Cardiac muscle cell (in vitro differentiated cells and primary cell): ENCODE results near the gene TGM5. TPM values are rescaled to one million over a fixed set of nuclear protein-coding genes. Genes with fewer than 3 reads are reported as not detected.
A peak's percentile ranks its signal among the peaks of the same experiment; 100 is the strongest.

Experiments used
- DNase-seq, 2 donors: peaks; one replicate each; pipeline versions ENCODE4 v3.0.0 to v3.0.0-alpha.2; 2010 to 2017; ENCODE audit warnings: low read depth in 1 of 2, low spot score in 1 of 2
- H3K27ac ChIP-seq: fragments of 200-600 bp; sonication (generic); 2 replicates; pipeline ENCODE4 v1.5.1; 2016
- H3K27me3 ChIP-seq: fragments of 200-600 bp; sonication (generic); 2 replicates; pipeline ENCODE4 v1.6.0; 2016; ENCODE audit warnings: control low read depth
- H3K36me3 ChIP-seq: fragments of 200-600 bp; sonication (generic); 2 replicates; pipeline ENCODE4 v1.5.1; 2016; ENCODE audit warnings: control low read depth
- H3K4me1 ChIP-seq: fragments of 200-600 bp; sonication (generic); 2 replicates; pipeline ENCODE4 v1.8.1; 2017; ENCODE audit warnings: low read depth, mild to moderate bottlenecking, mixed run types
- H3K4me3 ChIP-seq: fragments of 200-600 bp; sonication (generic); 2 replicates; pipeline ENCODE4 v1.5.1; 2016; ENCODE audit warnings: mild to moderate bottlenecking
- H3K9me3 ChIP-seq: fragments of 200-600 bp; sonication (generic); 2 replicates; pipeline ENCODE4 v1.5.1; 2017; ENCODE audit warnings: low read depth, mild to moderate bottlenecking, control low read depth
- polyA plus RNA-seq: library from polyadenylated mRNA; unstranded; fragments of >200 nt; fragmentation: Nextera tagmentation; extraction: Ambion mirVana; gene quantifications from 2 replicates; pipeline ENCODE4 v1.2.1, GENCODE V29; 2016
- total RNA-seq: library from RNA; depleted of rRNA; stranded (reverse); fragments of >200 nt; gene quantifications from 2 replicates; pipeline ENCODE4 v1.2.3, GENCODE V29; 2016
- TF ChIP-seq, protein P1 (sequence below): IDR thresholded peaks from 2 replicates; pipeline ENCODE4 v1.5.1; 2012; ENCODE audit warnings: low read depth, mild to moderate bottlenecking, low read length

Gene TGM5
- total and polyA plus RNA-seq, 2 experiments from 2014 or later: not detected

DNA sequence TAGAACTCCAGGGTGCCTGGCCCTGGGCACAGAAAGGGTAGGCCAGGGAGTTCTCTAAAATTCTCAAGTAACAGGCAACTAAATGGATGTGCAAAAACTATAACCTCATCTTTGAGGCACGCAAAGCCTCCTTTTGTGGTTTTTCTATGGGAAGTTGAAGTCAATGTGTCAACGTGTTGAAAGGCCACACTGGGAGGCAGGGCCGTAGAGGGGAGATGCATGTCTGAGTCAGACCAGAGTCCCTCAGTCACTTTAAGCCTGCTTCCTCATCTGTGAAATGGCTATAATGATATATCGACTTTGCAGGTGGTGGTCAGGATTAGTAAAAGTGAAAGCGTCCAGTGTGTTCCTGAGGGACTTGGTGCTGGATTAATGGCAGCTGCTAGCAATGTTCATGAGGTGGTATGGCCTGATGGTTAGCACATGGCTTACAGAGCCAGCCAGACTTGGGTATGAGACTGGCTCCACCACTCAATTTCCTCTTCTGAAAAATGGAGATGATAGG is 17.0 kb downstream of the TGM5 start:
- TF ChIP-seq, protein P1, sequence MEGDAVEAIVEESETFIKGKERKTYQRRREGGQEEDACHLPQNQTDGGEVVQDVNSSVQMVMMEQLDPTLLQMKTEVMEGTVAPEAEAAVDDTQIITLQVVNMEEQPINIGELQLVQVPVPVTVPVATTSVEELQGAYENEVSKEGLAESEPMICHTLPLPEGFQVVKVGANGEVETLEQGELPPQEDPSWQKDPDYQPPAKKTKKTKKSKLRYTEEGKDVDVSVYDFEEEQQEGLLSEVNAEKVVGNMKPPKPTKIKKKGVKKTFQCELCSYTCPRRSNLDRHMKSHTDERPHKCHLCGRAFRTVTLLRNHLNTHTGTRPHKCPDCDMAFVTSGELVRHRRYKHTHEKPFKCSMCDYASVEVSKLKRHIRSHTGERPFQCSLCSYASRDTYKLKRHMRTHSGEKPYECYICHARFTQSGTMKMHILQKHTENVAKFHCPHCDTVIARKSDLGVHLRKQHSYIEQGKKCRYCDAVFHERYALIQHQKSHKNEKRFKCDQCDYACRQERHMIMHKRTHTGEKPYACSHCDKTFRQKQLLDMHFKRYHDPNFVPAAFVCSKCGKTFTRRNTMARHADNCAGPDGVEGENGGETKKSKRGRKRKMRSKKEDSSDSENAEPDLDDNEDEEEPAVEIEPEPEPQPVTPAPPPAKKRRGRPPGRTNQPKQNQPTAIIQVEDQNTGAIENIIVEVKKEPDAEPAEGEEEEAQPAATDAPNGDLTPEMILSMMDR: no peak
- Histone ChIP-seq H3K4me3 (no peak overlapping the region), H3K4me1 (no peaks in the 10 kb centered on the region), H3K27me3 (no peaks in the 10 kb centered on the region), H3K9me3 (no peaks in the 10 kb centered on the region), H3K36me3 (no peaks in the 10 kb centered on the region), H3K27ac (no peak overlapping the region)
- DNase-seq: peak in 1 of 2 donors; percentile 75

DNA sequence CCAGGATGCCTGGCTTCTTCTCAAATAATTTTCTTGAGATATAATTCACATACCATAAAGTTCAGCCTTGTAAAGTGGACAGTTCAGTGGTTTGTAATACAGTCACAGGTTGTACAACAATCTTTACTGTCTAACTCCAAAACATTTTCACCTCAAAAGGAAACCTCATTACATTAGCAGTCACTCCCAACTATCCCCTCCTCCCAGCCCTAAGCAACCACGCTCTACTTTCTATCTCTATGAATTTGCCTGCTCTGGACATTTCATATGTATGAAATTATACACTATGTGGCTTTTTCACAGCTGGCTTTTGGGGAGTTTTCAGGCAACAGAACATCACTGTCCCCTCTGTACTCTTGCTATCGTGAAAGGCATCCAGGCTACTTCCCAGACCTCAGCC is 17.5 kb downstream of the TGM5 start:
- Histone ChIP-seq H3K27ac (no peak overlapping the region), H3K9me3 (no peaks in the 10 kb centered on the region), H3K36me3 (no peaks in the 10 kb centered on the region), H3K4me1 (no peaks in the 10 kb centered on the region), H3K4me3 (no peak overlapping the region), H3K27me3 (no peaks in the 10 kb centered on the region)
- TF ChIP-seq, protein P1: no peak
- DNase-seq: no peak

DNA sequence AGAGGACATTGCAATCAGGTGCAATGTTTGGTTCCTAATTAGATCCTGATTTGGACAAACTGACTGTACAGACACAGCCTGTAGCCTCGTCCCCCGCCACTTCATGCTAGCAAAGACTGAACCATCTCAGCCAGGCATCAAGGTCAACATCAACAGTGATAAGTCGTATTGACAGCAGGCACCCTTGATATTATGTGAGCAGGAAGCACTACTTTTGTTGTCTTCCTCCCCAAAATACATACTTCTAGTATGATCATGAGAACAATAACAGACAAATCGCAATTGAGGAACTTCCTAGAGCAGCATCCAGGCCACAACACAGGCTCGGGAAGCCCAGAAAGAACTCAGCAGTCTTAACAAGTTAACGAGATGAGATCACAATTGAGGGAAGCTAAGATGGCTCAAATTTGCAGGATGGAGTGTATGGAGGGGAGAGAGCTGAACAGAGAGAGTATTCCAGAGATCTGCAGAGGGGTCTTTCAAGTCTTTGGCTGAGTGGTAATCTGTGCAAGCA is 20.4 kb downstream of the TGM5 start:
- H3K27ac ChIP-seq: no peak overlapping the region
- no peaks in the 10 kb centered on the region for H3K4me1 ChIP-seq
- no peak overlapping the region for H3K4me3 ChIP-seq
- no peaks in the 10 kb centered on the region for H3K27me3 ChIP-seq
- H3K36me3 ChIP-seq: no peaks in the 10 kb centered on the region
- TF ChIP-seq, protein P1: no peak
- no peak for DNase-seq
- no peaks in the 10 kb centered on the region for H3K9me3 ChIP-seq

DNA sequence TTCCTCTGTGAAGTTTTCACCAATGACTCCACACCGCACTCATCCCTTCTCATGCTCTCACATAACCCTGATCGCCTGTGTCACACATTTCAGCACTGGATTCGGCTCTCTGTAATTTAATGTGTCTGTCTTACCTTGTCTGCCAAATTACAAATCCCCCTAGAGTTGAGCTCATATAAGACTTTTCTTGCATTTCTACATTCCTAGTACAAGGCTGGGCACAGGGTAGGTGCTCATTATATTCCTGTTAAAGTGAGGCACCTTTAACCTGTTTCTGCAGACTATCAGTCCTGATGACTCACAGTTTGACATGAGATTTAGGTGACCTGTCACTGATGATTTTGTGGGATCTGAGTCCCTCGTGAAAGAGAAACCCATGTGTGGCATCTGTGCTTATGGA is 22.6 kb downstream of the TGM5 start:
- H3K36me3 ChIP-seq: no peaks in the 10 kb centered on the region
- TF ChIP-seq, protein P1: no peak
- H3K27ac ChIP-seq: no peak overlapping the region
- H3K9me3 ChIP-seq: no peaks in the 10 kb centered on the region
- no peak overlapping the region for H3K4me3 ChIP-seq
- no peak for DNase-seq
- no peaks in the 10 kb centered on the region for H3K27me3 ChIP-seq
- H3K4me1 ChIP-seq: no peaks in the 10 kb centered on the region

DNA sequence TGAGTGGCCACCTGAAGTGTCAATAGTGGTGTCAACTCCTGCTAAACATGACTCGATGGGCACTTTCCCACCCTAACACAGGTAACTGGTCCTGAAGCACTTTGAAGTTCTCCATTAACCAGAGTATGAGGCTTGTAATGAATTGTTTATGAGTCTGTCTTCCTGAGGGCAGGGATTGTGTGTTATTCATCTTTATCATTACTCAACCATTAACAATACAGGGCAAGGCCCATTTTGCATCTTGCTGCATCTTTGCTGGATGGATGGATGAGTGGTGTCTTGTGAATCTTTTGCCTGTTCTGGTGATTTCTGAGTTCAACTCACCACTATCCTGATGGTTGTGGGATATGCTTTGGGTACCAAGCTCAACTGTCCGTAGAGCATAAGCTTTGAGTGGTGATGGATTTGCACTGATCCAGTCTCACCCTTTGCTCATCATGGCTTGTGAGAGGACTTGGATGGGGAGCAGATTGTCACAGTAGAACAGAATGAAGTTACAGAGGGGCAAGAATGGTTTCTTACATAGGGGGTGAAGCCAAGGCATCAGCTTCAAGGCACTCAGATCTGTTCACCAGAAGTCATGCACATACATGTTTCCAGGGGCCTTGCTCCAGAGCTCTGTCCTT is 23.6 kb downstream of the TGM5 start:
- no peak for DNase-seq
- no peaks in the 10 kb centered on the region for H3K9me3 ChIP-seq
- H3K27me3 ChIP-seq: no peaks in the 10 kb centered on the region
- no peaks in the 10 kb centered on the region for H3K4me1 ChIP-seq
- no peak overlapping the region for H3K27ac ChIP-seq
- H3K36me3 ChIP-seq: no peaks in the 10 kb centered on the region
- H3K4me3 ChIP-seq: no peak overlapping the region
- TF ChIP-seq, protein P1: no peak
